HFF-Myc (cell line): ENCODE data around the gene RRAS2.

Source experiments
- DNase-seq: peaks from one replicate; pipeline ENCODE4 v3.0.0-alpha.2; 2011; ENCODE audit warnings: low read depth; ENCODE audit errors: extremely low read depth
- H3K4me3 ChIP-seq: replicated peaks from 2 replicates; pipeline ENCODE4 v1.5.1; 2011; ENCODE audit warnings: low read depth, mild to moderate bottlenecking, control low read depth, low read length
- CTCF ChIP-seq: IDR thresholded peaks from 2 replicates; pipeline ENCODE4 v1.5.1; 2012; ENCODE audit warnings: mild to moderate bottlenecking, low read depth, low read length, control low read depth; ENCODE audit errors: missing control alignments

The RRAS2 gene

GRCh38 chr11:14318581-14318981, 40.4 kb downstream of the RRAS2 start:
- TF ChIP-seq CTCF: no peak
- DNase-seq: no peak
- no peak overlapping the region for H3K4me3 ChIP-seq

DNA sequence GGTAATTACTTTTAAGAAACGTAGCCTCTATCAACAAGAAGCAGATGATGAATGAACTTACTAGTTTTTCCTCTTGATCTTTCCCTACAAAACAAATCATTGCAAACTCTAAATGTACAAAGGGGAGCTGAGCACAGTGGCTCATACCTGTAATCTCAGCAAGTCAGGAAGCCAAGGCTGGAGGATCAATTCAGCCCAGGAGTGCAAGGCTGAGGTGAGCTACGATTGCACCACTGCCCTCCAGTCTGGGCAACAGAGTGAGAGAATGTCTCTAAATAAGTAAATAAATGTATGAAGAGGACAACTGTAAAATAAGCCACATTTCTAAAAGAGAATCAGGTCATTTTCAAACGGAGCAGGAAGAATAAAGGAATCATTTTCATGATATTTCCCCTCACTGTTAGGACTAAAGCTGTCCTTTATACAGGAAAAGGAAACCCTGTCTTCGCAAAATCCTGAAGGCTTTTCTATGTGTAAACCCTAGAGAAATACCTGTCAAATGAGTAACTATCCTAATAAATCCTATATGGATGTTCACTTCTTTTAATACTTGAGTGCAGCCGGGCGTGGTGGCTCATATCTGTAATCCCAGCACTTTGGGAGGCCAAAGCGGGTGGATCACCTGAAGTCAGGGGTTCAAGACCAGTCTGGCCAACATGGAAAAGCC, 41.2 kb downstream of the RRAS2 start:
- no peak overlapping the region for H3K4me3 ChIP-seq
- DNase-seq: no peak
- no peak for TF ChIP-seq CTCF

DNA sequence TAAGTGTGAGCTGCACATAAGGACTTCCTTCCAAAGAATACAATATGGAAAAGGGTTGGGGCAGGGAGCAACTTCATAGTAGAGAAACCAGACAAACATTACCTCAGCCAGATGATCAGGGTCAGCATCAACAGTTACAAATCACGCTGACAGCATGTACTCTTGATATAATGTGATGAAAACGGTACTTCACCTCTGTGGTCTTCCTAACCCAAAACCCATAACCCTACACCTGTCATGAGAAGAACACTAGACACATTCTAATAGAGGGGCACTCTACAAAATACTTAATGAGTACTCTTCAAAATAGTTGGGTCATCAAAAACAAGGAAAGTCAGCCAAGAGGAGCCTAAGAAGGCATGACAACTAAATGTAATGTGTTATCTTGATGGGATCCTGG, 43.9 kb downstream of the RRAS2 start:
- no peak for TF ChIP-seq CTCF
- no peak for DNase-seq
- no peak overlapping the region for H3K4me3 ChIP-seq

- no peak for TF ChIP-seq CTCF
- H3K4me3 ChIP-seq: no peak overlapping the region
- no peak for DNase-seq
These were observed 44.9 kb downstream of the RRAS2 start for GRCh38 chr11:14314127-14314526.

GRCh38 chr11:14312736-14313438, 46.1 kb downstream of the RRAS2 start:
- no peak for TF ChIP-seq CTCF
- H3K4me3 ChIP-seq: no peak overlapping the region
- peak; percentile 29 for DNase-seq

DNA sequence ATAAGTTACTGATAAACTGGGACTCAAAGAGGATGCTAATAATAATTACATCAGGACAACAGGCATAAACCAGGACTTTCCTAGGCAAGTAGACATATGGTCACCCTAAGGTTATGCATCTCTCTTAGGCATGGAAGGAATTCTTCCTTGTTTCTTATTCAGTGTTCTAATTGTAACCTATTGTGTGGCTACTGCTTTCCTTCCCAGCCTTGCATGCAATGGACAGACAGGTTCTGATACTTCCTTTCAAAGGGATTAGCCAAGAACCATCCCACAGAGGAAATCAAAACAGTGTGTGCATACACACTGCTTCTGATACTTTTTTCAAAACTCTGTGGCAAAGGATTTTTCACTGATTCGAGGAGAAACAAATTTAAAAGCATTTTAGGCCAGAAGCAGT, 48.3 kb downstream of the RRAS2 start:
- no peak for TF ChIP-seq CTCF
- peak; percentile 36 for DNase-seq
- H3K4me3 ChIP-seq: no peak overlapping the region
